ENCODE measurements around the gene SNX9.
"Not testable (repeated sequence)": the region's sequence is repeated elsewhere in the genome, so short reads cannot be mapped to it uniquely, and the experiment has no call there.

Gene SNX9

DNA sequence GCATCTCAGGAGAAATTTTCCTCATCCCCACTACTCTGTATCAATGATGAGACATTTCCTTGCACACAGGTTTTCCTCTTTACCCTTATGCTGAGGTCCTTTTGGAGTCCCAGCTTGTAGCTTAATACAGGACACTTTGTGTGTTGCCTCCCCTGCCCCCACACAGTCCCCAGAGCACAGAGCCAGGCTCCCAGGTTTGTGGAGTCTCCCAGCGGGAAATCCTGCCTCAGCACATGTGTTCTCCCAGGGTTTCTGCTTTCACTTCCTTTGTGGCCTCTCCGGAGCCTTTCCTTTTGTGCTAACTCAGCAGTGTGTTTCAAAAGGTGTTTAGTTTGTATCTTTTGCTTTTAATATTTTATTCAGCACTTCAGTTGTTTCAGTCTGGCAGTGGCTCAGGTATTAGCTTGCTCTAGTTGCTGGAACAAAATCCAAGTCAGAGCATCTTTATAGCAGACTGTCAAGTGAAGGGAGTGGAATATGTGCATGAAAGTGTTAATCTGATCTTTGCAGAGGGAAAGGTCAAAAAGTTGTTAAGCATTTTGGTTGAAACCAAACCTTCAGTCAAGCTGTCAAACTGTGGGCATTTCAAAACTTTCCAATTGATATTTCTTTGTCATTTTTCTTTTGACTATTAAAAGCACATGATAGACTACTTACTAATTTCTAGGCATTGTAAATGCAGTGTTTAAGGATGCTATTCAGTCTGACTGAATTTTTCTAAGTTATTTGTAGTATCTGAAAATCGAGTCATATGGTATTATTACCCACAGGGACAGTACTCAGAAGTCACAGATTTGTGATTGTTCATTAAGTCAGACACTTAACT lies 8.6 kb downstream of the SNX9 start:
- Histone ChIP-seq H3K4me3 (no peak overlapping the region), H3K36me3 (replicated peaks) (no peaks in the 10 kb centered on the region), H3K4me1 (peaks cover 6% of the 10 kb centered on the region), H3K9me3 (no peaks in the 10 kb centered on the region), H3K27me3 (ENCODE audit: low read depth) (no peaks in the 10 kb centered on the region)
- DNase-seq (ENCODE audit: low spot score in 2 of 2), result no peak
- in situ Hi-C loops (cut with MboI; ENCODE audit: low sequenced_read_pairs), result no loop called here

- in situ Hi-C loops (cut with MboI; ENCODE audit: low sequenced_read_pairs), result no loop called here
- Histone ChIP-seq H3K36me3 (replicated peaks) (no peaks in the 10 kb centered on the region), H3K4me3 (no peak overlapping the region), H3K4me1 (peaks cover 6% of the 10 kb centered on the region), H3K9me3 (no peaks in the 10 kb centered on the region), H3K27me3 (ENCODE audit: low read depth) (no peaks in the 10 kb centered on the region)
- no peak for DNase-seq (ENCODE audit: low spot score in 2 of 2)
Measured at GRCh38 chr6:157832250-157832967, 9.4 kb downstream of the SNX9 start.

- no peaks in the 10 kb centered on the region for H3K27me3 ChIP-seq (ENCODE audit: low read depth)
- H3K4me3 ChIP-seq, result no peak overlapping the region
- H3K9me3 ChIP-seq, result no peaks in the 10 kb centered on the region
- H3K4me1 ChIP-seq, result peaks cover 5% of the 10 kb centered on the region
- in situ Hi-C loops (cut with MboI; ENCODE audit: low sequenced_read_pairs), result no loop called here
- no peaks in the 10 kb centered on the region for H3K36me3 ChIP-seq (replicated peaks)
- DNase-seq (ENCODE audit: low spot score in 2 of 2), result no peak
Measured at GRCh38 chr6:157834549-157834948, 11.5 kb downstream of the SNX9 start.

GRCh38 chr6:157838718-157839430 lies 15.8 kb downstream of the SNX9 start:
- no peak overlapping the region for H3K4me3 ChIP-seq
- H3K36me3 ChIP-seq (replicated peaks), result no peaks in the 10 kb centered on the region
- H3K27me3 ChIP-seq (ENCODE audit: low read depth), result no peaks in the 10 kb centered on the region
- no peaks in the 10 kb centered on the region for H3K9me3 ChIP-seq
- in situ Hi-C loops (cut with MboI; ENCODE audit: low sequenced_read_pairs), result no loop called here
- H3K4me1 ChIP-seq, result peaks cover 4% of the 10 kb centered on the region
- DNase-seq (ENCODE audit: low spot score in 2 of 2), result no peak

- DNase-seq (ENCODE audit: low spot score in 2 of 2), result no peak
- Histone ChIP-seq H3K9me3 (no peaks in the 10 kb centered on the region), H3K27me3 (ENCODE audit: low read depth) (no peaks in the 10 kb centered on the region), H3K4me1 (peaks cover 4% of the 10 kb centered on the region), H3K36me3 (replicated peaks) (no peaks in the 10 kb centered on the region), H3K4me3 (no peak overlapping the region)
- in situ Hi-C loops (cut with MboI; ENCODE audit: low sequenced_read_pairs), result no loop called here
Measured at GRCh38 chr6:157839606-157840005, 16.6 kb downstream of the SNX9 start.

GRCh38 chr6:157840261-157840660 lies 17.2 kb downstream of the SNX9 start:
- H3K9me3 ChIP-seq, result no peaks in the 10 kb centered on the region
- H3K27me3 ChIP-seq (ENCODE audit: low read depth), result no peaks in the 10 kb centered on the region
- no peak for DNase-seq (ENCODE audit: low spot score in 2 of 2)
- peaks cover 4% of the 10 kb centered on the region for H3K4me1 ChIP-seq
- H3K36me3 ChIP-seq (replicated peaks), result no peaks in the 10 kb centered on the region
- in situ Hi-C loops (cut with MboI; ENCODE audit: low sequenced_read_pairs), result no loop called here
- no peak overlapping the region for H3K4me3 ChIP-seq

- H3K36me3 ChIP-seq (replicated peaks), result no peaks in the 10 kb centered on the region
- no peaks in the 10 kb centered on the region for H3K27me3 ChIP-seq (ENCODE audit: low read depth)
- peaks cover 4% of the 10 kb centered on the region for H3K4me1 ChIP-seq
- no peaks in the 10 kb centered on the region for H3K9me3 ChIP-seq
- no peak for DNase-seq (ENCODE audit: low spot score in 2 of 2)
- H3K4me3 ChIP-seq, result no peak overlapping the region
- in situ Hi-C loops (cut with MboI; ENCODE audit: low sequenced_read_pairs), result no loop called here
Measured at GRCh38 chr6:157840776-157841175, 17.7 kb downstream of the SNX9 start.

GRCh38 chr6:157841211-157841840 lies 18.3 kb downstream of the SNX9 start:
- no peak overlapping the region for H3K4me3 ChIP-seq
- H3K27me3 ChIP-seq (ENCODE audit: low read depth), result no peaks in the 10 kb centered on the region
- no peaks in the 10 kb centered on the region for H3K36me3 ChIP-seq (replicated peaks)
- H3K9me3 ChIP-seq, result no peaks in the 10 kb centered on the region
- no peak for DNase-seq (ENCODE audit: low spot score in 2 of 2)
- peaks cover 4% of the 10 kb centered on the region for H3K4me1 ChIP-seq
- in situ Hi-C loops (cut with MboI; ENCODE audit: low sequenced_read_pairs), result no loop called here

GRCh38 chr6:157842212-157842611 lies 19.2 kb downstream of the SNX9 start:
- H3K36me3 ChIP-seq (replicated peaks), result no peaks in the 10 kb centered on the region
- peaks cover 4% of the 10 kb centered on the region for H3K4me1 ChIP-seq
- no peaks in the 10 kb centered on the region for H3K27me3 ChIP-seq (ENCODE audit: low read depth)
- no peak for DNase-seq (ENCODE audit: low spot score in 2 of 2)
- in situ Hi-C loops (cut with MboI; ENCODE audit: low sequenced_read_pairs), result no loop called here
- no peak overlapping the region for H3K4me3 ChIP-seq
- H3K9me3 ChIP-seq, result no peaks in the 10 kb centered on the region

- in situ Hi-C loops (cut with MboI; ENCODE audit: low sequenced_read_pairs); H3K9me3 ChIP-seq; H3K4me1 ChIP-seq; H3K27me3 ChIP-seq (ENCODE audit: low read depth); H3K36me3 ChIP-seq (replicated peaks); DNase-seq (ENCODE audit: low spot score in 2 of 2); H3K4me3 ChIP-seq: not testable (repeated sequence)
Measured at GRCh38 chr6:157844196-157844595, 21.1 kb downstream of the SNX9 start.

- Histone ChIP-seq H3K27me3 (ENCODE audit: low read depth) (no peaks in the 10 kb centered on the region), H3K9me3 (no peaks in the 10 kb centered on the region), H3K36me3 (replicated peaks) (no peaks in the 10 kb centered on the region), H3K4me1 (peaks cover 4% of the 10 kb centered on the region), H3K4me3 (no peak overlapping the region)
- in situ Hi-C loops (cut with MboI; ENCODE audit: low sequenced_read_pairs), result no loop called here
- DNase-seq (ENCODE audit: low spot score in 2 of 2), result no peak
Measured at GRCh38 chr6:157845493-157846259, 22.6 kb downstream of the SNX9 start.

DNA sequence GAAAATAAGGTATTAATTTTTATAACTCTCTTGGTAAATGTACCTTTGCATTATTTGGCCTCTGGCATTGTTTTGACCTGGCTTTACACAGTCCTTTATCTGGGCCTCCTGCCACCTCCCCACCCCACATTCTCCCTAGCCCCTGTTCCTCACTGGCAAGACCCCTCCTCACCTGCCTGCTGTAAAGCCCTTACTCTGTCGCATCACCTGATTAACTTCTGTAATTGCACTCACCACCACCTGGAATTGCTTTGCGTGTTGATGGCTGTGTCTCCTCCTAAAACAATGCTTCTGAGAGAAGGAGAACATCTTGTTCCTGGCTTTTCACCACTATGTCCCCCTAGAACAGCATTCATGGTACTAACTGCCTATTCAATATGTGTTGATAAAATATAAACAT lies 24.8 kb downstream of the SNX9 start:
- Histone ChIP-seq H3K27me3 (ENCODE audit: low read depth) (no peaks in the 10 kb centered on the region), H3K36me3 (replicated peaks) (no peaks in the 10 kb centered on the region; the same call in 1 of the 2 replicates), H3K9me3 (peaks cover 2% of the 10 kb centered on the region; the same call in 1 of the 2 replicates), H3K4me3 (no peak overlapping the region), H3K4me1 (peaks cover 4% of the 10 kb centered on the region)
- DNase-seq (ENCODE audit: low spot score in 2 of 2), result no peak
- in situ Hi-C loops (cut with MboI; ENCODE audit: low sequenced_read_pairs), result no loop called here

GRCh38 chr6:157848693-157849092 lies 25.6 kb downstream of the SNX9 start:
- Histone ChIP-seq H3K4me1 (no peaks in the 10 kb centered on the region), H3K27me3 (ENCODE audit: low read depth) (no peaks in the 10 kb centered on the region), H3K9me3 (peaks cover 5% of the 10 kb centered on the region; the same call in 1 of the 2 replicates), H3K4me3 (no peak overlapping the region), H3K36me3 (replicated peaks) (no peaks in the 10 kb centered on the region; the same call in 1 of the 2 replicates)
- DNase-seq (ENCODE audit: low spot score in 2 of 2), result no peak
- in situ Hi-C loops (cut with MboI; ENCODE audit: low sequenced_read_pairs), result no loop called here

Data from HAP-1 (cell line).